GM12873 (cell line): ENCODE measurements around the gene FLVCR2.

Experiments
- CTCF ChIP-seq: IDR thresholded peaks from 2 replicates; pipeline ENCODE4 v1.5.1; 2012; ENCODE audit warnings: low read depth, mild to moderate bottlenecking, moderate library complexity, low read length, control low read depth; ENCODE audit not compliant: insufficient read depth; ENCODE audit errors: missing control alignments

Gene FLVCR2

GRCh38 chr14:75607842-75608640, 29.6 kb downstream of the FLVCR2 start:
- TF ChIP-seq CTCF: no peak

- TF ChIP-seq CTCF: no peak
These were observed 30.7 kb downstream of the FLVCR2 start for GRCh38 chr14:75609116-75609515.

- no peak for TF ChIP-seq CTCF
These were observed 31.4 kb downstream of the FLVCR2 start for GRCh38 chr14:75609606-75610475.

- TF ChIP-seq CTCF: no peak
These were observed 32.4 kb downstream of the FLVCR2 start for GRCh38 chr14:75610834-75611233.

- TF ChIP-seq CTCF: no peak
These were observed 33.7 kb downstream of the FLVCR2 start for GRCh38 chr14:75612157-75612556.

GRCh38 chr14:75614179-75614578, 35.8 kb downstream of the FLVCR2 start:
- TF ChIP-seq CTCF: no peak

- no peak for TF ChIP-seq CTCF
These were observed 36.8 kb downstream of the FLVCR2 start for GRCh38 chr14:75615200-75615599.
